Loucy (cell line): Measurements from ENCODE around the gene CCDC188.

Source experiments
- EZH2phosphoT487 ChIP-seq: fragments of 200-600 bp; IDR thresholded peaks from 2 replicates; pipeline ENCODE4 v1.6.1; 2018; ENCODE audit warnings: antibody characterized with exemption, mild to moderate bottlenecking, moderate library complexity, borderline replicate concordance
- TF ChIP-seq, protein P1 (sequence below): fragments of 200-600 bp; sonication (generic); conservative IDR thresholded peaks from 2 replicates; pipeline ENCODE4 v1.5.1; 2014; ENCODE audit warnings: mild to moderate bottlenecking, antibody characterized with exemption, low read length

GRCh38 chr22:20101638-20102037 lies 49.2 kb downstream of the CCDC188 start:
- TF ChIP-seq, protein P1, sequence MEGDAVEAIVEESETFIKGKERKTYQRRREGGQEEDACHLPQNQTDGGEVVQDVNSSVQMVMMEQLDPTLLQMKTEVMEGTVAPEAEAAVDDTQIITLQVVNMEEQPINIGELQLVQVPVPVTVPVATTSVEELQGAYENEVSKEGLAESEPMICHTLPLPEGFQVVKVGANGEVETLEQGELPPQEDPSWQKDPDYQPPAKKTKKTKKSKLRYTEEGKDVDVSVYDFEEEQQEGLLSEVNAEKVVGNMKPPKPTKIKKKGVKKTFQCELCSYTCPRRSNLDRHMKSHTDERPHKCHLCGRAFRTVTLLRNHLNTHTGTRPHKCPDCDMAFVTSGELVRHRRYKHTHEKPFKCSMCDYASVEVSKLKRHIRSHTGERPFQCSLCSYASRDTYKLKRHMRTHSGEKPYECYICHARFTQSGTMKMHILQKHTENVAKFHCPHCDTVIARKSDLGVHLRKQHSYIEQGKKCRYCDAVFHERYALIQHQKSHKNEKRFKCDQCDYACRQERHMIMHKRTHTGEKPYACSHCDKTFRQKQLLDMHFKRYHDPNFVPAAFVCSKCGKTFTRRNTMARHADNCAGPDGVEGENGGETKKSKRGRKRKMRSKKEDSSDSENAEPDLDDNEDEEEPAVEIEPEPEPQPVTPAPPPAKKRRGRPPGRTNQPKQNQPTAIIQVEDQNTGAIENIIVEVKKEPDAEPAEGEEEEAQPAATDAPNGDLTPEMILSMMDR = no peak
- no peak for TF ChIP-seq EZH2phosphoT487
